IMR-90 (cell line): ENCODE data around the gene SIGLEC15. TPM values are rescaled to one million over a fixed set of nuclear protein-coding genes. Genes with fewer than 3 reads are reported as not detected.

Experiments
- ATAC-seq: fragments of 200-7000 bp; cut with Tn5 transposase; 2 replicates; pipeline ENCODE4 v1.9.1; 2020; ENCODE audit warnings: low read depth, mild to moderate bottlenecking, moderate library complexity
- BruUV-seq: library from RNA; stranded (reverse); fragments of 400-500 nt; replicated peaks from 2 replicates; lab custom pipeline; 2021; lab: Mats Ljungman, UMichigan
- CTCF ChIA-PET: fragments of 300-600 bp; formaldehyde crosslinking; extraction: SDS; loops from one replicate; lab custom pipeline; 2021; ENCODE audit warnings: antibody characterized with exemption; lab: Yijun Ruan, JAX
- POLR2A ChIA-PET: fragments of 300-600 bp; sonication (Branson Sonifier 250); formaldehyde crosslinking; loops from one replicate; lab custom pipeline; 2022; ENCODE audit warnings: antibody characterized with exemption; ENCODE audit not compliant: unreplicated experiment; lab: Charles Lee
- DNase-seq: peaks from one replicate; pipeline ENCODE4 v3.0.0; 2013
- H2AFZ ChIP-seq: replicated peaks from 2 replicates; pipeline ENCODE3; 2013; ENCODE audit warnings: low read length, mild to moderate bottlenecking; ENCODE audit not compliant: poor library complexity
- H2AK5ac ChIP-seq: 2 replicates; pipeline ENCODE4 v1.6.1; 2013; ENCODE audit warnings: low read depth, low read length, inconsistent platforms
- H2AK9ac ChIP-seq: replicated peaks from 2 replicates; pipeline ENCODE3; 2013; ENCODE audit warnings: mild to moderate bottlenecking, low read depth, low read length, moderate library complexity; ENCODE audit not compliant: poor library complexity
- H2BK120ac ChIP-seq: 2 replicates; pipeline ENCODE4 v1.6.1; 2013; ENCODE audit warnings: low read depth, low read length, inconsistent platforms
- H2BK15ac ChIP-seq: 3 replicates; pipeline ENCODE4 v1.6.1; 2013; ENCODE audit warnings: low read depth, low read length, inconsistent platforms
- H2BK20ac ChIP-seq: 2 replicates; pipeline ENCODE4 v1.6.1; 2013; ENCODE audit warnings: low read depth, mild to moderate bottlenecking, inconsistent platforms, low read length, moderate library complexity
- H2BK5ac ChIP-seq: 2 replicates; pipeline ENCODE4 v1.6.1; 2013; ENCODE audit warnings: mild to moderate bottlenecking, low read depth, low read length, inconsistent platforms; ENCODE audit not compliant: poor library complexity, severe bottlenecking
- H3K14ac ChIP-seq: replicated peaks from 2 replicates; pipeline ENCODE4 v1.6.1; 2013; ENCODE audit warnings: low read depth, low read length, inconsistent platforms
- H3K18ac ChIP-seq: 2 replicates; pipeline ENCODE4 v1.6.1; 2013; ENCODE audit warnings: low read depth, low read length, control low read depth
- H3K23ac ChIP-seq: 2 replicates; pipeline ENCODE4 v1.6.1; 2013; ENCODE audit warnings: low read depth, low read length, inconsistent platforms
- H3K27ac ChIP-seq: 2 replicates; pipeline ENCODE4 v1.5.1; 2013; ENCODE audit warnings: mild to moderate bottlenecking, control low read depth, low read length; ENCODE audit not compliant: insufficient read depth
- H3K27me3 ChIP-seq: 2 replicates; pipeline ENCODE4 v1.6.1; 2013; ENCODE audit warnings: low read length; ENCODE audit not compliant: control insufficient read depth, insufficient read depth
- H3K36me3 ChIP-seq: 2 replicates; pipeline ENCODE4 v1.6.1; 2013; ENCODE audit warnings: low read length, mixed read lengths; ENCODE audit not compliant: control insufficient read depth, insufficient read depth
- H3K4ac ChIP-seq: 2 replicates; pipeline ENCODE4 v1.6.1; 2013; ENCODE audit warnings: low read depth, low read length, inconsistent platforms
- H3K4me1 ChIP-seq: 2 replicates; pipeline ENCODE4 v1.6.1; 2013; ENCODE audit warnings: low read length, mixed read lengths; ENCODE audit not compliant: control insufficient read depth, insufficient read depth
- H3K4me2 ChIP-seq: 2 replicates; pipeline ENCODE4 v1.6.1; 2013; ENCODE audit warnings: low read depth, mild to moderate bottlenecking, control low read depth, low read length, moderate library complexity
- H3K4me3 ChIP-seq: 2 replicates; pipeline ENCODE4 v1.5.1; 2013; ENCODE audit warnings: low read depth, mild to moderate bottlenecking, control low read depth, low read length, moderate library complexity; ENCODE audit not compliant: insufficient read depth
- H3K56ac ChIP-seq: 2 replicates; pipeline ENCODE4 v1.6.1; 2013; ENCODE audit warnings: low read length, inconsistent platforms; ENCODE audit not compliant: insufficient read depth; ENCODE audit errors: extremely low read depth
- H3K79me1 ChIP-seq, 2 experiments: 2 replicates each; pipeline ENCODE4 v1.6.1; 2013; ENCODE audit warnings: low read length in 2 of 2, inconsistent platforms in 1 of 2, low read depth in 1 of 2
- H3K9ac ChIP-seq: 2 replicates; pipeline ENCODE4 v1.6.1; 2013; ENCODE audit warnings: low read depth, low read length, control low read depth
- H3K9me1 ChIP-seq: 2 replicates; pipeline ENCODE4 v1.6.1; 2013; ENCODE audit warnings: low read length, inconsistent platforms; ENCODE audit not compliant: insufficient read depth
- H3K9me3 ChIP-seq: 2 replicates; pipeline ENCODE4 v1.6.1; 2013; ENCODE audit warnings: low read length; ENCODE audit not compliant: control insufficient read depth, insufficient read depth
- H4K20me1 ChIP-seq: 2 replicates; pipeline ENCODE4 v1.6.1; 2013; ENCODE audit warnings: low read length, inconsistent platforms; ENCODE audit not compliant: insufficient read depth
- H4K5ac ChIP-seq: 2 replicates; pipeline ENCODE4 v1.6.1; 2013; ENCODE audit warnings: mild to moderate bottlenecking, low read depth, low read length, control low read depth
- H4K8ac ChIP-seq, 2 experiments: 2 replicates each; pipeline ENCODE4 v1.6.1; 2013; ENCODE audit warnings: low read depth in 2 of 2, low read length in 2 of 2, control low read depth in 1 of 2, inconsistent platforms in 1 of 2
- H4K91ac ChIP-seq: 2 replicates; pipeline ENCODE4 v1.6.1; 2013; ENCODE audit warnings: low read depth, low read length, inconsistent platforms; ENCODE audit not compliant: insufficient read depth
- BHLHE40 ChIP-seq: fragments of 150-350 bp; IDR thresholded peaks from 2 replicates; pipeline ENCODE4 v1.6.1; 2016; ENCODE audit warnings: mild to moderate bottlenecking, low read depth, low read length
- CEBPB ChIP-seq: IDR thresholded peaks from 2 replicates; pipeline ENCODE4 v1.6.1; 2012; ENCODE audit warnings: low read depth, low read length, improper control_type of control experiment
- FOS ChIP-seq: fragments of 150-350 bp; IDR thresholded peaks from 2 replicates; pipeline ENCODE4 v1.6.1; 2016; ENCODE audit warnings: low read depth, low read length
- MAFK ChIP-seq: IDR thresholded peaks from 2 replicates; pipeline ENCODE4 v1.6.1; 2012; ENCODE audit warnings: low read depth, low read length, improper control_type of control experiment
- MAZ ChIP-seq: IDR thresholded peaks from 2 replicates; pipeline ENCODE4 v1.6.1; 2012; ENCODE audit warnings: low read depth, mild to moderate bottlenecking, low read length, improper control_type of control experiment, moderate library complexity, borderline replicate concordance
- MXI1 ChIP-seq: IDR thresholded peaks from 2 replicates; pipeline ENCODE4 v1.6.1; 2012; ENCODE audit warnings: low read depth, mild to moderate bottlenecking, low read length, moderate library complexity, borderline replicate concordance
- NFE2L2 ChIP-seq: fragments of 150-350 bp; IDR thresholded peaks from 2 replicates; pipeline ENCODE4 v1.6.1; 2016; ENCODE audit warnings: low read depth, mild to moderate bottlenecking, low read length
- RCOR1 ChIP-seq: IDR thresholded peaks from 2 replicates; pipeline ENCODE4 v1.6.1; 2012; ENCODE audit warnings: mild to moderate bottlenecking, low read length, improper control_type of control experiment; ENCODE audit not compliant: insufficient replicate concordance
- RFX5 ChIP-seq: IDR thresholded peaks from 2 replicates; pipeline ENCODE4 v1.8.0; 2012; ENCODE audit warnings: low read depth, mild to moderate bottlenecking, low read length, moderate library complexity
- SMC3 ChIP-seq: fragments of 150-350 bp; IDR thresholded peaks from 2 replicates; pipeline ENCODE4 v1.6.1; 2016; ENCODE audit warnings: low read depth, mild to moderate bottlenecking, antibody characterized with exemption, low read length, moderate library complexity
- WGBS, 2 experiments: methylation state at CpG; one replicate each; pipeline versions ENCODE4 v1.1.5 to v1.1.7; 2013; ENCODE audit warnings: missing lambda C conversion rate in 2 of 2; ENCODE audit not compliant: insufficient read length in 1 of 2; ENCODE audit errors: extremely low coverage in 2 of 2; 5-methylcytosine and 5-hydroxymethylcytosine counted together
- dilution Hi-C: fragments of 300-500 bp; cut with HindIII; formaldehyde crosslinking; loops from one replicate; pipeline ENCODE4 v1.14.3; 2018; ENCODE audit warnings: low sequenced_read_pairs; ENCODE audit not compliant: unreplicated experiment
- in situ Hi-C: fragments of 300-500 bp; cut with MboI; formaldehyde crosslinking; loops from 3 replicates; pipeline ENCODE4 v1.14.3; 2019; ENCODE audit warnings: low sequenced_read_pairs, inconsistent platforms, mixed read lengths
- intact Hi-C: fragments of 100-400 bp; cut with micrococcal nuclease; formaldehyde crosslinking; loops from 2 replicates; pipeline ENCODE4 v1.10.0; 2022
- polyA plus RNA-seq, 3 experiments: library from polyadenylated mRNA; depleted of rRNA; stranded (reverse); fragments of >200 nt; gene quantifications; 2 replicates each; pipeline ENCODE4 v1.2.3, GENCODE V29; 2012; ENCODE audit warnings: low replicate concordance in 1 of 3
- total RNA-seq: library from RNA; depleted of rRNA; stranded (reverse); fragments of >200 nt; gene quantifications from 2 replicates; pipeline ENCODE4 v1.2.3, GENCODE V29; 2012
- TF ChIP-seq, protein P1 (sequence below): conservative IDR thresholded peaks from 2 replicates; pipeline ENCODE4 v1.5.1; 2012; ENCODE audit warnings: mild to moderate bottlenecking, low read depth, low read length, improper control_type of control experiment
- TF ChIP-seq, protein P2 (sequence below): fragments of 150-350 bp; IDR thresholded peaks from 2 replicates; pipeline ENCODE4 v1.6.1; 2017; ENCODE audit warnings: mild to moderate bottlenecking, antibody characterized with exemption, low read length, low read depth

The SIGLEC15 gene
- total and polyA plus RNA-seq, 2 of the 4 experiments (the other 2 are of a cell fraction), result 1.1 to 1.8 TPM

DNA sequence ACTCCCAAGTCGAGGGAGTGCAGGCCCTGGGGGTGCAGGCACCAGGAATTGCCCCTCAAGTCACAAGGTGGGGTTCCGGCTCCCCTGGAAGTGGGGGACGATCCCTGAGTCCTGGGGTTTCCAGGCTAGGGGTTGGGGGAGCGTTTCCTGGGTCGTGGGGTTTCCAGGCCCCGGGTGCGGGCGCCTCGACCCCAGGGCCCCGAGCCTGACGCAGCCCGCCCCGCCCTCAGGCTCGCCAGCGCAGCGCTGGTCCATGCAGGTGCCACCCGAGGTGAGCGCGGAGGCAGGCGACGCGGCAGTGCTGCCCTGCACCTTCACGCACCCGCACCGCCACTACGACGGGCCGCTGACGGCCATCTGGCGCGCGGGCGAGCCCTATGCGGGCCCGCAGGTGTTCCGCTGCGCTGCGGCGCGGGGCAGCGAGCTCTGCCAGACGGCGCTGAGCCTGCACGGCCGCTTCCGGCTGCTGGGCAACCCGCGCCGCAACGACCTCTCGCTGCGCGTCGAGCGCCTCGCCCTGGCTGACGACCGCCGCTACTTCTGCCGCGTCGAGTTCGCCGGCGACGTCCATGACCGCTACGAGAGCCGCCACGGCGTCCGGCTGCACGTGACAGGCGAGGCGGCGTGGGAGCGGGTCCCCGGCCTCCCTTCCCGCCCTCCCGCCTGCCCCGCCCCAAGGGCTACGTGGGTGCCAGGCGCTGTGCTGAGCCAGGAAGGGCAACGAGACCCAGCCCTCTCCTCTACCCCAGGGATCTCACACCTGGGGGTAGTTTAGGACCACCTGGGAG, 12.0 kb downstream of the SIGLEC15 start (continued):
- TF ChIP-seq RFX5, result no peak

DNA sequence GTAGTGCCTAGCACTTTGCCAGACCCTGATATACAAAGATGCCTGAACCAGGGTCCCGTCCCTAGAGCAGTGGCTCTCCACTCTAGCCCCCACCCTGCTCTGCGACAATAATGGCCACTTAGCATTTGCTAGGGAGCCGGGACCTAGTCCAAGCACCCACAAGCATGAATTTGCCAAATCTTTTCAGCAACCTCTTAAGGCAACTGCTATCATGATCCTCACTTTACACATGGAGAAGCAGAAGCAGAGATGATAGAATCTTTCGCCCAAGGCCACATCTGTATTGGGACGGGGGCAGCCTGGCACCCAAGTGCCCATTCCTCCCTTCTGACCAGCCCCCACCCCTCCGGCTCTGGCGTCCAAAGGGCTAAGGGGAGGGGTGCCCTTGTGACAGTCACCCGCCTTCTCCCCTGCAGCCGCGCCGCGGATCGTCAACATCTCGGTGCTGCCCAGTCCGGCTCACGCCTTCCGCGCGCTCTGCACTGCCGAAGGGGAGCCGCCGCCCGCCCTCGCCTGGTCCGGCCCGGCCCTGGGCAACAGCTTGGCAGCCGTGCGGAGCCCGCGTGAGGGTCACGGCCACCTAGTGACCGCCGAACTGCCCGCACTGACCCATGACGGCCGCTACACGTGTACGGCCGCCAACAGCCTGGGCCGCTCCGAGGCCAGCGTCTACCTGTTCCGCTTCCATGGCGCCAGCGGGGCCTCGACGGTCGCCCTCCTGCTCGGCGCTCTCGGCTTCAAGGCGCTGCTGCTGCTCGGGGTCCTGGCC, 13.0 kb downstream of the SIGLEC15 start:
- BruUV-seq, result no TSS peak
- H3K27ac ChIP-seq, result no peak overlapping the region
- H2AK9ac ChIP-seq, result peak overlapping the region; percentile 47
- H4K20me1 ChIP-seq, result no peaks in the 10 kb centered on the region
- H2BK5ac ChIP-seq, result no peak overlapping the region
- peaks cover 23% of the 10 kb centered on the region for H3K9me1 ChIP-seq
- peak overlapping the region; percentile 95 for H2BK120ac ChIP-seq
- dilution Hi-C loops, result no loop called here
- CTCF ChIA-PET, result no interaction called here
- H3K23ac ChIP-seq, result no peak overlapping the region
- peaks cover 10% of the 10 kb centered on the region for H3K4me1 ChIP-seq
- H3K56ac ChIP-seq, result no peak overlapping the region
- in situ Hi-C loops, result loop anchor here (5.0 kb wide), 1 partner anchor 146 kb away; no protein-coding TSS in a partner anchor
- H3K18ac ChIP-seq, result peak overlapping the region; percentile 10
- no peak overlapping the region for H3K4me2 ChIP-seq
- intact Hi-C loops, result loop anchor here (1.0 to 2.0 kb wide), 3 partner anchors 42 to 147 kb away; no protein-coding TSS in a partner anchor
- H3K36me3 ChIP-seq, result no peaks in the 10 kb centered on the region
- peak overlapping the region; percentile 13 for H2BK20ac ChIP-seq
- DNase-seq (no peak), ATAC-seq (no peak)
- H2BK15ac ChIP-seq, result no peak overlapping the region; the same call in 2 of the 3 replicates
- 65% methylated on average over 22 of the region's 53 CpGs; no CpG with 5 or more reads in 1 of the 2 experiments for WGBS, 2 experiments
- H3K27me3 ChIP-seq, result no peaks in the 10 kb centered on the region
- H3K9ac ChIP-seq, result no peak overlapping the region
- H3K79me1 ChIP-seq, result peaks cover 0 to 4% of the 10 kb centered on the region in 2 experiments; a peak in 1 of 4 replicates
- no peaks in the 10 kb centered on the region for H3K9me3 ChIP-seq
- H2AK5ac ChIP-seq, result peak overlapping the region; percentile 84
- peak overlapping the region; percentile 54 for H4K91ac ChIP-seq
- no peak overlapping the region for H2AFZ ChIP-seq
- peak overlapping the region; percentile 59 for H3K4ac ChIP-seq
- no peak overlapping the region for H3K14ac ChIP-seq
- POLR2A ChIA-PET, result no interaction called here
- peak overlapping the region in 1 of 2 experiments; percentile 26; a peak in 1 of 4 replicates for H4K8ac ChIP-seq
- H4K5ac ChIP-seq, result peak overlapping the region; percentile 53; the same call in 1 of the 2 replicates
- H3K4me3 ChIP-seq, result no peak overlapping the region
- no peak for TF ChIP-seq FOS
- TF ChIP-seq MAFK, result no peak
- no peak for TF ChIP-seq CEBPB
- no peak for TF ChIP-seq RCOR1
- TF ChIP-seq NFE2L2, result no peak
- TF ChIP-seq, protein P1, sequence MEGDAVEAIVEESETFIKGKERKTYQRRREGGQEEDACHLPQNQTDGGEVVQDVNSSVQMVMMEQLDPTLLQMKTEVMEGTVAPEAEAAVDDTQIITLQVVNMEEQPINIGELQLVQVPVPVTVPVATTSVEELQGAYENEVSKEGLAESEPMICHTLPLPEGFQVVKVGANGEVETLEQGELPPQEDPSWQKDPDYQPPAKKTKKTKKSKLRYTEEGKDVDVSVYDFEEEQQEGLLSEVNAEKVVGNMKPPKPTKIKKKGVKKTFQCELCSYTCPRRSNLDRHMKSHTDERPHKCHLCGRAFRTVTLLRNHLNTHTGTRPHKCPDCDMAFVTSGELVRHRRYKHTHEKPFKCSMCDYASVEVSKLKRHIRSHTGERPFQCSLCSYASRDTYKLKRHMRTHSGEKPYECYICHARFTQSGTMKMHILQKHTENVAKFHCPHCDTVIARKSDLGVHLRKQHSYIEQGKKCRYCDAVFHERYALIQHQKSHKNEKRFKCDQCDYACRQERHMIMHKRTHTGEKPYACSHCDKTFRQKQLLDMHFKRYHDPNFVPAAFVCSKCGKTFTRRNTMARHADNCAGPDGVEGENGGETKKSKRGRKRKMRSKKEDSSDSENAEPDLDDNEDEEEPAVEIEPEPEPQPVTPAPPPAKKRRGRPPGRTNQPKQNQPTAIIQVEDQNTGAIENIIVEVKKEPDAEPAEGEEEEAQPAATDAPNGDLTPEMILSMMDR, result no peak
- no peak for TF ChIP-seq SMC3
- no peak for TF ChIP-seq MAZ
- TF ChIP-seq, protein P2, sequence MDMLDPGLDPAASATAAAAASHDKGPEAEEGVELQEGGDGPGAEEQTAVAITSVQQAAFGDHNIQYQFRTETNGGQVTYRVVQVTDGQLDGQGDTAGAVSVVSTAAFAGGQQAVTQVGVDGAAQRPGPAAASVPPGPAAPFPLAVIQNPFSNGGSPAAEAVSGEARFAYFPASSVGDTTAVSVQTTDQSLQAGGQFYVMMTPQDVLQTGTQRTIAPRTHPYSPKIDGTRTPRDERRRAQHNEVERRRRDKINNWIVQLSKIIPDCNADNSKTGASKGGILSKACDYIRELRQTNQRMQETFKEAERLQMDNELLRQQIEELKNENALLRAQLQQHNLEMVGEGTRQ, result no peak
- TF ChIP-seq BHLHE40, result no peak
- TF ChIP-seq MXI1, result no peak
